ENCODE data around the gene MOAP1.
"Not testable (repeated sequence)": the region's sequence is repeated elsewhere in the genome, so short reads cannot be mapped to it uniquely, and the experiment has no call there.

MOAP1 gene

GRCh38 chr14:93174731-93175130, 10.0 kb downstream of the MOAP1 start:
- not testable (repeated sequence) for H3K4me1 ChIP-seq (ENCODE audit: control insufficient read depth, insufficient read depth, low read length); H3K9me3 ChIP-seq (ENCODE audit: control insufficient read depth, low read length); H3K4me3 ChIP-seq (ENCODE audit: low read length); H3K9ac ChIP-seq (ENCODE audit: low read length); H3K27me3 ChIP-seq (ENCODE audit: control insufficient read depth, insufficient read depth, low read length); H3K36me3 ChIP-seq (ENCODE audit: control insufficient read depth, insufficient read depth, low read length)

- Histone ChIP-seq H3K9ac (ENCODE audit: low read length) (no peak overlapping the region), H3K27me3 (ENCODE audit: control insufficient read depth, insufficient read depth, low read length) (no peaks in the 10 kb centered on the region), H3K9me3 (ENCODE audit: control insufficient read depth, low read length) (no peaks in the 10 kb centered on the region), H3K36me3 (ENCODE audit: control insufficient read depth, insufficient read depth, low read length) (no peaks in the 10 kb centered on the region), H3K4me3 (ENCODE audit: low read length) (no peak overlapping the region), H3K4me1 (ENCODE audit: control insufficient read depth, insufficient read depth, low read length) (no peaks in the 10 kb centered on the region)
Observed at GRCh38 chr14:93173943-93174395, 10.7 kb downstream of the MOAP1 start.

- H3K4me3 ChIP-seq (ENCODE audit: low read length), result no peak overlapping the region
- H3K9ac ChIP-seq (ENCODE audit: low read length), result no peak overlapping the region
- H3K9me3 ChIP-seq (ENCODE audit: control insufficient read depth, low read length), result no peaks in the 10 kb centered on the region
- H3K36me3 ChIP-seq (ENCODE audit: control insufficient read depth, insufficient read depth, low read length), result no peaks in the 10 kb centered on the region
- H3K4me1 ChIP-seq (ENCODE audit: control insufficient read depth, insufficient read depth, low read length), result no peaks in the 10 kb centered on the region
- H3K27me3 ChIP-seq (ENCODE audit: control insufficient read depth, insufficient read depth, low read length), result no peaks in the 10 kb centered on the region
Observed at GRCh38 chr14:93171376-93171775, 13.3 kb downstream of the MOAP1 start.

- H3K27me3 ChIP-seq (ENCODE audit: control insufficient read depth, insufficient read depth, low read length); H3K36me3 ChIP-seq (ENCODE audit: control insufficient read depth, insufficient read depth, low read length); H3K9ac ChIP-seq (ENCODE audit: low read length); H3K9me3 ChIP-seq (ENCODE audit: control insufficient read depth, low read length); H3K4me1 ChIP-seq (ENCODE audit: control insufficient read depth, insufficient read depth, low read length); H3K4me3 ChIP-seq (ENCODE audit: low read length): not testable (repeated sequence)
Observed at GRCh38 chr14:93170141-93170540, 14.6 kb downstream of the MOAP1 start.

GRCh38 chr14:93169619-93170018, 15.1 kb downstream of the MOAP1 start:
- not testable (repeated sequence) for H3K4me3 ChIP-seq (ENCODE audit: low read length); H3K36me3 ChIP-seq (ENCODE audit: control insufficient read depth, insufficient read depth, low read length); H3K9ac ChIP-seq (ENCODE audit: low read length); H3K4me1 ChIP-seq (ENCODE audit: control insufficient read depth, insufficient read depth, low read length); H3K27me3 ChIP-seq (ENCODE audit: control insufficient read depth, insufficient read depth, low read length); H3K9me3 ChIP-seq (ENCODE audit: control insufficient read depth, low read length)

- H3K4me1 ChIP-seq (ENCODE audit: control insufficient read depth, insufficient read depth, low read length); H3K4me3 ChIP-seq (ENCODE audit: low read length); H3K36me3 ChIP-seq (ENCODE audit: control insufficient read depth, insufficient read depth, low read length); H3K9me3 ChIP-seq (ENCODE audit: control insufficient read depth, low read length); H3K27me3 ChIP-seq (ENCODE audit: control insufficient read depth, insufficient read depth, low read length); H3K9ac ChIP-seq (ENCODE audit: low read length): not testable (repeated sequence)
Observed at GRCh38 chr14:93168610-93169009, 16.1 kb downstream of the MOAP1 start.

- H3K9me3 ChIP-seq (ENCODE audit: control insufficient read depth, low read length); H3K36me3 ChIP-seq (ENCODE audit: control insufficient read depth, insufficient read depth, low read length); H3K4me1 ChIP-seq (ENCODE audit: control insufficient read depth, insufficient read depth, low read length); H3K4me3 ChIP-seq (ENCODE audit: low read length); H3K27me3 ChIP-seq (ENCODE audit: control insufficient read depth, insufficient read depth, low read length); H3K9ac ChIP-seq (ENCODE audit: low read length): not testable (repeated sequence)
Observed at GRCh38 chr14:93165271-93166265, 19.1 kb downstream of the MOAP1 start.

GRCh38 chr14:93163564-93163963, 21.1 kb downstream of the MOAP1 start:
- Histone ChIP-seq H3K27me3 (ENCODE audit: control insufficient read depth, insufficient read depth, low read length) (no peaks in the 10 kb centered on the region), H3K9ac (ENCODE audit: low read length) (no peak overlapping the region), H3K36me3 (ENCODE audit: control insufficient read depth, insufficient read depth, low read length) (no peaks in the 10 kb centered on the region), H3K4me1 (ENCODE audit: control insufficient read depth, insufficient read depth, low read length) (no peaks in the 10 kb centered on the region), H3K4me3 (ENCODE audit: low read length) (no peak overlapping the region), H3K9me3 (ENCODE audit: control insufficient read depth, low read length) (no peaks in the 10 kb centered on the region)

GRCh38 chr14:93161411-93161940, 23.2 kb downstream of the MOAP1 start:
- Histone ChIP-seq H3K4me1 (ENCODE audit: control insufficient read depth, insufficient read depth, low read length) (no peaks in the 10 kb centered on the region), H3K36me3 (ENCODE audit: control insufficient read depth, insufficient read depth, low read length) (no peaks in the 10 kb centered on the region), H3K4me3 (ENCODE audit: low read length) (no peak overlapping the region), H3K9me3 (ENCODE audit: control insufficient read depth, low read length) (no peaks in the 10 kb centered on the region), H3K9ac (ENCODE audit: low read length) (no peak overlapping the region), H3K27me3 (ENCODE audit: control insufficient read depth, insufficient read depth, low read length) (no peaks in the 10 kb centered on the region)

GRCh38 chr14:93160353-93160801, 24.3 kb downstream of the MOAP1 start:
- Histone ChIP-seq H3K4me3 (ENCODE audit: low read length) (no peak overlapping the region), H3K4me1 (ENCODE audit: control insufficient read depth, insufficient read depth, low read length) (no peaks in the 10 kb centered on the region), H3K9me3 (ENCODE audit: control insufficient read depth, low read length) (no peaks in the 10 kb centered on the region), H3K27me3 (ENCODE audit: control insufficient read depth, insufficient read depth, low read length) (no peaks in the 10 kb centered on the region), H3K9ac (ENCODE audit: low read length) (no peak overlapping the region), H3K36me3 (ENCODE audit: control insufficient read depth, insufficient read depth, low read length) (no peaks in the 10 kb centered on the region)

- not testable (repeated sequence) for H3K4me3 ChIP-seq (ENCODE audit: low read length); H3K4me1 ChIP-seq (ENCODE audit: control insufficient read depth, insufficient read depth, low read length); H3K27me3 ChIP-seq (ENCODE audit: control insufficient read depth, insufficient read depth, low read length); H3K9me3 ChIP-seq (ENCODE audit: control insufficient read depth, low read length); H3K9ac ChIP-seq (ENCODE audit: low read length); H3K36me3 ChIP-seq (ENCODE audit: control insufficient read depth, insufficient read depth, low read length)
Observed at GRCh38 chr14:93159625-93160352, 24.9 kb downstream of the MOAP1 start.

- not testable (repeated sequence) for H3K4me1 ChIP-seq (ENCODE audit: control insufficient read depth, insufficient read depth, low read length); H3K9me3 ChIP-seq (ENCODE audit: control insufficient read depth, low read length); H3K9ac ChIP-seq (ENCODE audit: low read length); H3K27me3 ChIP-seq (ENCODE audit: control insufficient read depth, insufficient read depth, low read length); H3K4me3 ChIP-seq (ENCODE audit: low read length); H3K36me3 ChIP-seq (ENCODE audit: control insufficient read depth, insufficient read depth, low read length)
Observed at GRCh38 chr14:93158349-93158748, 26.3 kb downstream of the MOAP1 start.

Measured in mucosa of stomach (tissue), 1 donor.